Astrocyte (in vitro differentiated cells and primary cell): ENCODE results near the gene C14orf119. TPM values are rescaled to one million over a fixed set of nuclear protein-coding genes. Genes with fewer than 3 reads are reported as not detected.

Experiments used
- DNase-seq: peaks from one replicate; pipeline ENCODE4 v3.0.0-alpha.2; 2010; ENCODE audit warnings: low read depth
- FAIRE-seq: peaks from 2 replicates; lab custom pipeline; 2011; peaks lifted over from hg19 to GRCh38; lab: Jason Lieb, UNC
- H2AFZ ChIP-seq: 2 replicates; pipeline ENCODE4 v1.6.0; 2012; ENCODE audit warnings: low read depth, low read length, inconsistent platforms
- H3K27ac ChIP-seq: 2 replicates; pipeline ENCODE4 v1.5.1; 2011; ENCODE audit warnings: low read depth, low read length, inconsistent platforms
- H3K27me3 ChIP-seq: 2 replicates; pipeline ENCODE4 v1.6.0; 2011; ENCODE audit warnings: low read length, inconsistent platforms; ENCODE audit not compliant: insufficient read depth
- H3K36me3 ChIP-seq: 2 replicates; pipeline ENCODE4 v1.5.1; 2011; ENCODE audit warnings: low read length, inconsistent platforms; ENCODE audit not compliant: insufficient read depth
- H3K4me1 ChIP-seq: 2 replicates; pipeline ENCODE4 v1.5.1; 2011; ENCODE audit warnings: low read length, inconsistent platforms; ENCODE audit not compliant: insufficient read depth
- H3K4me2 ChIP-seq: 2 replicates; pipeline ENCODE4 v1.6.0; 2012; ENCODE audit warnings: low read length, inconsistent platforms
- H3K4me3 ChIP-seq: 2 replicates; pipeline ENCODE4 v1.5.1; 2011; ENCODE audit warnings: low read depth, mild to moderate bottlenecking, low read length, inconsistent platforms; ENCODE audit not compliant: insufficient read depth
- H3K79me2 ChIP-seq: 2 replicates; pipeline ENCODE4 v1.6.0; 2012; ENCODE audit warnings: mild to moderate bottlenecking, low read length, inconsistent platforms; ENCODE audit not compliant: insufficient read depth
- H3K9ac ChIP-seq: 2 replicates; pipeline ENCODE4 v1.6.0; 2012; ENCODE audit warnings: mild to moderate bottlenecking, low read length, inconsistent platforms
- H3K9me3 ChIP-seq: 2 replicates; pipeline ENCODE4 v1.5.1; 2012; ENCODE audit warnings: low read depth, mild to moderate bottlenecking, low read length, inconsistent platforms; ENCODE audit not compliant: insufficient read depth
- H4K20me1 ChIP-seq: 2 replicates; pipeline ENCODE4 v1.6.0; 2012; ENCODE audit warnings: low read length, inconsistent platforms; ENCODE audit not compliant: insufficient read depth
- H3K27ac Mint-ChIP-seq: one replicate; pipeline ENCODE4 v1.8.0; 2021; ENCODE audit warnings: mild to moderate bottlenecking, mixed read lengths; ENCODE audit not compliant: unreplicated experiment
- H3K27me3 Mint-ChIP-seq: one replicate; pipeline ENCODE4 v1.8.0; 2021; ENCODE audit warnings: low read depth, mixed read lengths; ENCODE audit not compliant: unreplicated experiment
- H3K36me3 Mint-ChIP-seq: one replicate; pipeline ENCODE4 v1.8.0; 2021; ENCODE audit warnings: low read depth, mixed read lengths; ENCODE audit not compliant: unreplicated experiment
- H3K4me1 Mint-ChIP-seq: one replicate; pipeline ENCODE4 v1.8.0; 2021; ENCODE audit warnings: low read depth, mixed read lengths; ENCODE audit not compliant: unreplicated experiment
- H3K4me3 Mint-ChIP-seq: one replicate; pipeline ENCODE4 v1.8.0; 2021; ENCODE audit warnings: mild to moderate bottlenecking, moderate library complexity, mixed read lengths; ENCODE audit not compliant: unreplicated experiment
- H3K9me3 Mint-ChIP-seq: one replicate; pipeline ENCODE4 v1.8.0; 2021; ENCODE audit warnings: mild to moderate bottlenecking, mixed read lengths; ENCODE audit not compliant: unreplicated experiment
- CTCF ChIP-seq: IDR thresholded peaks from 2 replicates; pipeline ENCODE4 v1.5.1; 2011; ENCODE audit warnings: low read depth, mild to moderate bottlenecking, inconsistent platforms, low read length, moderate library complexity; ENCODE audit not compliant: insufficient read depth
- EZH2 ChIP-seq: IDR thresholded peaks from 2 replicates; pipeline ENCODE4 v1.6.1; 2012; ENCODE audit warnings: mild to moderate bottlenecking, low read length, inconsistent platforms; ENCODE audit not compliant: insufficient read depth
- total RNA-seq: library from RNA; stranded (reverse); gene quantifications from 2 replicates; pipeline ENCODE4 v1.2.1, GENCODE V29; 2021

The C14orf119 gene
- total RNA-seq, 1 donor from 2014 or later, result 83.9 TPM

GRCh38 chr14:23047751-23048693, 47.3 kb upstream of the C14orf119 start:
- H3K27me3 ChIP-seq, result no peaks in the 10 kb centered on the region
- no peak overlapping the region for H3K4me3 Mint-ChIP-seq
- H2AFZ ChIP-seq, result no peak overlapping the region
- no peak overlapping the region for H3K4me2 ChIP-seq
- no peak overlapping the region for H3K27ac ChIP-seq
- peaks cover 14% of the 10 kb centered on the region for H3K36me3 Mint-ChIP-seq
- no peaks in the 10 kb centered on the region for H4K20me1 ChIP-seq
- DNase-seq (no peak), FAIRE-seq (no peak)
- H3K9me3 Mint-ChIP-seq, result peaks cover 4% of the 10 kb centered on the region
- TF ChIP-seq EZH2, result no peak
- peaks cover 11% of the 10 kb centered on the region for H3K27me3 Mint-ChIP-seq
- no peak overlapping the region for H3K4me3 ChIP-seq
- no peaks in the 10 kb centered on the region for H3K9me3 ChIP-seq
- H3K4me1 ChIP-seq, result peaks cover 10% of the 10 kb centered on the region
- no peaks in the 10 kb centered on the region for H3K36me3 ChIP-seq
- H3K79me2 ChIP-seq, result no peaks in the 10 kb centered on the region
- no peak overlapping the region for H3K27ac Mint-ChIP-seq
- peaks cover 9% of the 10 kb centered on the region for H3K4me1 Mint-ChIP-seq
- no peak overlapping the region for H3K9ac ChIP-seq

GRCh38 chr14:23049011-23049410, 46.3 kb upstream of the C14orf119 start:
- Mint-ChIP-seq H3K27ac (no peak overlapping the region), H3K27me3 (peaks cover 3% of the 10 kb centered on the region), H3K9me3 (peaks cover 4% of the 10 kb centered on the region), H3K4me3 (no peak overlapping the region), H3K36me3 (peaks cover 12% of the 10 kb centered on the region), H3K4me1 (peaks cover 7% of the 10 kb centered on the region)
- Histone ChIP-seq H2AFZ (no peak overlapping the region), H3K4me3 (no peak overlapping the region), H3K9ac (no peak overlapping the region), H3K79me2 (no peaks in the 10 kb centered on the region), H3K9me3 (no peaks in the 10 kb centered on the region), H3K4me2 (no peak overlapping the region), H3K36me3 (no peaks in the 10 kb centered on the region), H4K20me1 (no peaks in the 10 kb centered on the region), H3K27ac (no peak overlapping the region), H3K27me3 (no peaks in the 10 kb centered on the region), H3K4me1 (peaks cover 10% of the 10 kb centered on the region)
- TF ChIP-seq CTCF, result no peak
- TF ChIP-seq EZH2, result no peak
- no peak for FAIRE-seq
- DNase-seq, result no peak

DNA sequence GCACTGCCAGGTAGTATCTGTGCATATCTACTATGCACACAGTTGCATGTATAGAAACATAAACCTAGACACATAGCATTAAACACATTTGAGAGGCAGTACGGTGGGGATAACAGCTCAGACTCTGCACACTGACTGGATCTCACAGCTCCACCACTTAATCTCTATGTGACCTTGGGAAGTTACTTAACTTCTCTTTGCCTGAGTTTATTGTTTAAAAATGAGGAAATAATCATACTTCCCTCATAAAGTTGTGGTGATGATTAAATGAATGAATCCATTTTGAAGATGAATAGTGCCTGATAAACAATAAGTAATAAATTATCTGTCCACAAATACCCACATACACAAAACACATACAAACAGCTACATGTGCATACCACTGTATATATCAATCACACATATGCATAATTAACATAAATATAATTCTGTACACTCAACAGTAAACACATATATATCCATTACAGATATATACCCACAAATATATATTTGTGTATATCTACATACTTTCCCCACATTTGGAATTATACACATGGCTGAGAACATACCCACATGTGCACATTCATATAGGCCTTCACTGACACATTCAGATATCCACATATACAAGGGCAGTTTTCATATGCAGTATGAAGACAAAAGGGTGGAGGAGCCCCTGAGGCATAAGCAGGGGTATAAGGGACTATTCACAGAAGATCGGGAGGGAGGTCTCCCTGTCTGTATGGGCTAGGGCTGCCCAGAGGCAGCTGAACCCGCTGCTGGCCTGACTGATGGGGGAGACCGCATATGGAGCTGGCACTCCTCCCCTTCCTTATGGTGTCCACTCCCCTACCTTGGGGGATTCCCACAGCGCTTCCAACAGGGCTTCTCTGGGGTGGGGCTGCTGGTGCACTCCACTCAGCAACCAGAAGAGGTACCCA, 43.9 kb upstream of the C14orf119 start:
- Histone ChIP-seq H3K4me2 (no peak overlapping the region), H3K9me3 (no peaks in the 10 kb centered on the region), H3K4me1 (peaks cover 13% of the 10 kb centered on the region), H3K4me3 (no peak overlapping the region), H3K27ac (no peak overlapping the region), H3K9ac (no peak overlapping the region), H3K36me3 (no peaks in the 10 kb centered on the region), H3K79me2 (no peaks in the 10 kb centered on the region), H2AFZ (no peak overlapping the region), H3K27me3 (no peaks in the 10 kb centered on the region), H4K20me1 (peaks cover 9% of the 10 kb centered on the region)
- Mint-ChIP-seq H3K27ac (no peak overlapping the region), H3K9me3 (peaks cover 4% of the 10 kb centered on the region), H3K27me3 (no peaks in the 10 kb centered on the region), H3K4me3 (no peak overlapping the region), H3K36me3 (peaks cover 15% of the 10 kb centered on the region), H3K4me1 (peaks cover 8% of the 10 kb centered on the region)
- DNase-seq (no peak), FAIRE-seq (no peak)
- TF ChIP-seq EZH2 (no peak), CTCF (no peak)
